BJ (cell line): ENCODE data around the gene MAST1. TPM values are rescaled to one million over a fixed set of nuclear protein-coding genes. Genes with fewer than 3 reads are reported as not detected.
"Not testable (repeated sequence)": the region's sequence is repeated elsewhere in the genome, so short reads cannot be mapped to it uniquely, and the experiment has no call there.

Experiments used
- CTCF ChIA-PET: fragments of 350-600 bp; formaldehyde crosslinking; extraction: SDS; loops from one replicate; lab custom pipeline; 2021; ENCODE audit warnings: antibody characterized with exemption, inconsistent platforms; lab: Yijun Ruan, JAX
- POLR2A ChIA-PET: fragments of 300-600 bp; sonication (Branson Sonifier 250); formaldehyde crosslinking; extraction: SDS; loops from one replicate; lab custom pipeline; 2021; ENCODE audit warnings: antibody characterized with exemption; lab: Charles Lee
- DNase-seq: peaks from one replicate; pipeline ENCODE4 v3.0.0-alpha.2; 2011; ENCODE audit warnings: low read depth
- H3K27me3 ChIP-seq: 2 replicates; pipeline ENCODE4 v1.6.0; 2011; ENCODE audit warnings: low read length; ENCODE audit not compliant: control insufficient read depth, insufficient read depth
- H3K36me3 ChIP-seq: 2 replicates; pipeline ENCODE4 v1.5.1; 2011; ENCODE audit warnings: low read length; ENCODE audit not compliant: control insufficient read depth, insufficient read depth
- H3K4me3 ChIP-seq: 2 replicates; pipeline ENCODE4 v1.5.1; 2011; ENCODE audit warnings: low read depth, mild to moderate bottlenecking, control low read depth, low read length
- CTCF ChIP-seq: IDR thresholded peaks from 2 replicates; pipeline ENCODE4 v1.5.1; 2011; ENCODE audit warnings: low read depth, mild to moderate bottlenecking, control low read depth, inconsistent platforms, low read length, moderate library complexity; ENCODE audit not compliant: insufficient read depth
- polyA plus RNA-seq: library from polyadenylated mRNA; depleted of rRNA; stranded (reverse); fragments of >200 nt; gene quantifications from 2 replicates; pipeline ENCODE4 v1.2.3, GENCODE V29; 2011

MAST1 gene
- polyA plus RNA-seq, 1 experiment: 0.25 TPM

DNA sequence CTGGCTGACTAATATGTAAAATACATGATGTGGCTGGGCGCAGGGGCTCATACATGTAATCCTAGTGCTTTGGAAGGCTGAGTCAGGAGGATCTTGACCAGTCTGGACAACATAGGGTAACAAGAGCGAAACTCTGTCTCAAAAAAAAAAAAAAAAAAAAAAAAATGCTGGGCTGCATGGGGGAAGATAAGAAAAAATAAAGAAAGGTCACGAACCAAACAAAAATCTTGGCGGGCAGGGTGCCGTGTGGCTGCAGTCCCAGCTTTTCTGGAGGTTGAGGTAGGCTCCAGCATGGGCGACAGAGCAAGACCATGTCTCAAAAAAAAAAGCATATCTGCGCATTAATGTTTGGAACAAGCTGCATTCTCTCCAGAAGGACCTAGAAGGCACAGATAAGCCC is 23.2 kb upstream of the MAST1 start:
- Histone ChIP-seq H3K36me3 (peaks cover under 1% of the 10 kb centered on the region), H3K4me3 (no peak overlapping the region), H3K27me3 (no peaks in the 10 kb centered on the region)
- CTCF ChIA-PET: interaction anchor here (0.6 to 1.7 kb wide), 6 partner anchors 9 to 1172 kb away, joined by 3 to 7 read pairs (median 4); partner anchors contain the start of genes PRDX2, RNASEH2A and THSD8
- no peak for TF ChIP-seq CTCF
- DNase-seq: no peak
- POLR2A ChIA-PET: interaction anchor here (0.7 kb wide), 1 partner anchor 11 kb away, joined by 5 read pairs; no protein-coding TSS in a partner anchor

- CTCF ChIA-PET: interaction anchor here (0.5 to 3.1 kb wide), 6 partner anchors 21 to 253 kb away, joined by 3 to 8 read pairs (median 3); no protein-coding TSS in a partner anchor
- POLR2A ChIA-PET, H3K4me3 ChIP-seq, H3K27me3 ChIP-seq, DNase-seq, H3K36me3 ChIP-seq: not testable (repeated sequence)
Observed at GRCh38 chr19:12817188-12817587, 21.1 kb upstream of the MAST1 start.

DNA sequence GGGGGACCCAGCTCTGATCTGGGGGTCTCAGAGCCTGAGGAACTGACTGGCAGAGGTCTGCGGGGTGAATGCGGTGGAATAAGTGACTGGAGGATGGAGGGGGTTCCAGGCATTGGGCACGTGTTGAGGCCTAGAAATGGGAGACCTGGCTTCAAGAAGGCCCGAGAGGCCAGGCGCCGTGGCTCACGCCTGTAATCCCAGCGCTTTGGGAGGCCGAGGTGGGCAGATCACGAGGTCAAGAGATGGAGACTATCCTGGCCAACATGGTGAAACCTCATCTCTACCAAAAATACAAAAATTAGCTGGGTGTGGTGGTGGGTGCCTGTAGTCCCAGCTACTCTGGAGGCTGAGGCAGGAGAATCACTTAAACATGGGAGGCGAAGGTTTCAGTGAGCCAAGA is 20.5 kb upstream of the MAST1 start:
- CTCF ChIA-PET: interaction anchor here (0.9 to 3.1 kb wide), 2 partner anchors 22 to 30 kb away, joined by 3 to 8 read pairs; no protein-coding TSS in a partner anchor
- POLR2A ChIA-PET, DNase-seq: not testable (repeated sequence)

GRCh38 chr19:12821761-12822160 is 16.6 kb upstream of the MAST1 start:
- no peak for TF ChIP-seq CTCF
- ChIA-PET CTCF (interaction anchor here (1.2 to 1.9 kb wide), 2 partner anchors 56 to 62 kb away, joined by 3 to 9 read pairs; no protein-coding TSS in a partner anchor), POLR2A (no interaction called here)
- Histone ChIP-seq H3K36me3 (no peaks in the 10 kb centered on the region), H3K4me3 (no peak overlapping the region), H3K27me3 (no peaks in the 10 kb centered on the region)
- no peak for DNase-seq

More for the DNA sequence above, 20.5 kb upstream of the MAST1 start:
- not testable (repeated sequence) for H3K4me3 ChIP-seq, H3K27me3 ChIP-seq, H3K36me3 ChIP-seq

- ChIA-PET CTCF (interaction anchor here (0.7 to 6.0 kb wide), 7 partner anchors 19 to 65 kb away, joined by 3 to 28 read pairs (median 4); partner anchors contain the start of genes RNASEH2A and THSD8), POLR2A (interaction anchor here (0.6 kb wide), 1 partner anchor 10 kb away, joined by 5 read pairs; no protein-coding TSS in a partner anchor)
- Histone ChIP-seq H3K36me3 (no peaks in the 10 kb centered on the region), H3K27me3 (no peaks in the 10 kb centered on the region), H3K4me3 (no peak overlapping the region)
- TF ChIP-seq CTCF: peak; percentile 47
- no peak for DNase-seq
Observed at GRCh38 chr19:12825254-12826131, 12.8 kb upstream of the MAST1 start.

- no peak overlapping the region for H3K4me3 ChIP-seq
- H3K27me3 ChIP-seq: peaks cover 8% of the 10 kb centered on the region; the same call in 1 of the 2 replicates
- POLR2A ChIA-PET: no interaction called here
- no peaks in the 10 kb centered on the region for H3K36me3 ChIP-seq
- CTCF ChIA-PET: interaction anchor here (0.6 to 6.0 kb wide), 2 partner anchors 19 to 1804 kb away, joined by 4 to 28 read pairs; no protein-coding TSS in a partner anchor
- no peak for TF ChIP-seq CTCF
- DNase-seq: no peak
Observed at GRCh38 chr19:12828494-12828893, 9.8 kb upstream of the MAST1 start.
